ENCODE data around the gene ZNF628.

DNA sequence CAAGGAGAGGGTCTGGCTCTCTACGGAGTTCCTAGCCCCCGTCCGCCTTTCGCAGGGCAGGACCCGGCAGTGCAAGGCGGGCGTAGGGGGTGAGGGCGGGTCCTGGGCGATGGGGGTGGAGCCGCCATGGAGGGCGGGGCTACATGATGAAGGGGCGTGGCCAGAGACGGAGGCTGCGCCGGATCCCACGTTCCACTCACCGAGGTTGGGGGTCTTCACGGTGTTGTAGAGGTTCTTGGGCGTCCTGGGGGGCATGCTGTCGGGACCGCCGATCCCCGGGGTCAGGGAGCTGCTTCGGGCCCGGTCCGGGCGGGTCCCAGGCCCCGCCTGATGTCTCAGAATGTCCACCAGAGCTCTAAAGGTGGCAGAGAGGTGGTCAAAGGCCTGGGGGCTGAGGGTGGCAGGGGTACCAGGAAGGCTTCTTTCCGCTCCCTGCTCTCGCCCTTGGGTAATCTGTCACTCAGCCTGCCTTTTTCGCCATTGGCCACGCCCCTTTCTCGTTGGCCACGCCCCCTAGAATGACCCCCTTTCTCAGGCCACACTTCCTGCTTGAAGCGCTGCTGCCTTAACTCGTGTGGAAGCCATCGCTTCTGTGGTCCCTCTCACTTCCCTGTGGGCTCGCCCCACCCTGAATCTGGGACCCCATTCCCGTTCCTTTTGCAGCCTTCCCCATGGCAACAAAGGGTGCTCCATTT lies 35.9 kb upstream of the ZNF628 start:
- TF ChIP-seq, protein P1, sequence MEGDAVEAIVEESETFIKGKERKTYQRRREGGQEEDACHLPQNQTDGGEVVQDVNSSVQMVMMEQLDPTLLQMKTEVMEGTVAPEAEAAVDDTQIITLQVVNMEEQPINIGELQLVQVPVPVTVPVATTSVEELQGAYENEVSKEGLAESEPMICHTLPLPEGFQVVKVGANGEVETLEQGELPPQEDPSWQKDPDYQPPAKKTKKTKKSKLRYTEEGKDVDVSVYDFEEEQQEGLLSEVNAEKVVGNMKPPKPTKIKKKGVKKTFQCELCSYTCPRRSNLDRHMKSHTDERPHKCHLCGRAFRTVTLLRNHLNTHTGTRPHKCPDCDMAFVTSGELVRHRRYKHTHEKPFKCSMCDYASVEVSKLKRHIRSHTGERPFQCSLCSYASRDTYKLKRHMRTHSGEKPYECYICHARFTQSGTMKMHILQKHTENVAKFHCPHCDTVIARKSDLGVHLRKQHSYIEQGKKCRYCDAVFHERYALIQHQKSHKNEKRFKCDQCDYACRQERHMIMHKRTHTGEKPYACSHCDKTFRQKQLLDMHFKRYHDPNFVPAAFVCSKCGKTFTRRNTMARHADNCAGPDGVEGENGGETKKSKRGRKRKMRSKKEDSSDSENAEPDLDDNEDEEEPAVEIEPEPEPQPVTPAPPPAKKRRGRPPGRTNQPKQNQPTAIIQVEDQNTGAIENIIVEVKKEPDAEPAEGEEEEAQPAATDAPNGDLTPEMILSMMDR (IDR thresholded peaks at IDR 0.05; ENCODE audit: low read depth, low read length, poor library complexity, severe bottlenecking) = no peak
- no peak for TF ChIP-seq EZH2phosphoT487 (IDR thresholded peaks at IDR 0.05; ENCODE audit: borderline replicate concordance, low read length)

Data from DOHH2 (cell line).